Peyer's patch (tissue), 4 donors: ENCODE results near the gene SPATA12. TPM values are rescaled to one million over a fixed set of nuclear protein-coding genes. Genes with fewer than 3 reads are reported as not detected.

Experiments
- DNase-seq, 3 donors: peaks; one replicate each; pipeline ENCODE4 v3.0.0-alpha.2; 2017 to 2019
- H3K27ac ChIP-seq, 4 donors: fragments of 200-600 bp; sonication (generic); one replicate each; pipeline ENCODE4 v1.5.1; 2016 to 2019
- H3K27me3 ChIP-seq, 2 donors: fragments of 200-600 bp; sonication (generic); one replicate each; pipeline ENCODE4 v1.5.1; 2019
- H3K36me3 ChIP-seq, 3 donors: fragments of 200-600 bp; sonication (generic); one replicate each; pipeline ENCODE4 v1.5.1; 2016 to 2019
- H3K4me1 ChIP-seq, 4 donors: fragments of 200-600 bp; sonication (generic); one replicate each; pipeline ENCODE4 v1.5.1; 2016 to 2019
- H3K4me3 ChIP-seq, 4 donors: fragments of 200-600 bp; sonication (generic); 1 replicate in 3 of 4; 2 replicates in 1 of 4; pipeline ENCODE4 v1.5.1; 2016 to 2019; ENCODE audit warnings: mild to moderate bottlenecking in 1 of 4
- H3K9me3 ChIP-seq, 4 donors: fragments of 200-600 bp; sonication (generic); one replicate each; pipeline ENCODE4 v1.5.1; 2016 to 2019; ENCODE audit warnings: mild to moderate bottlenecking in 1 of 4
- CTCF ChIP-seq, 6 experiments: fragments of 450-650 bp in 4 of 6; fragments of 200-600 bp in 2 of 6; sonication (generic) in 1 of 6; IDR thresholded peaks; one replicate each; pipeline ENCODE4 v1.5.1; 2017 to 2019; ENCODE audit warnings: antibody characterized with exemption in 6 of 6, mild to moderate bottlenecking in 3 of 6, moderate library complexity in 1 of 6
- POLR2A ChIP-seq, 2 donors: fragments of 450-650 bp; IDR thresholded peaks; one replicate each; pipeline ENCODE4 v1.5.1; 2017; ENCODE audit warnings: antibody characterized with exemption in 2 of 2, mild to moderate bottlenecking in 2 of 2, moderate library complexity in 2 of 2
- total RNA-seq, 4 donors: library from RNA; depleted of rRNA; stranded (reverse); fragments of >200 nt; gene quantifications; one replicate each; pipeline ENCODE4 v1.1.0, GENCODE V29; 2016

SPATA12 gene
- total RNA-seq, 4 donors from 2014 or later: not detected

GRCh38 chr3:57052662-57053061, 7.8 kb upstream of the SPATA12 start:
- no peaks in the 10 kb centered on the region for H3K9me3 ChIP-seq
- H3K36me3 ChIP-seq: no peaks in the 10 kb centered on the region
- peaks cover 0 to 11% (median 0%) of the 10 kb centered on the region in 4 donors for H3K4me1 ChIP-seq
- no peak overlapping the region for H3K27ac ChIP-seq
- H3K27me3 ChIP-seq: no peaks in the 10 kb centered on the region
- TF ChIP-seq CTCF (IDR thresholded peaks at IDR 0.05) (no peak), POLR2A (IDR thresholded peaks at IDR 0.05) (no peak)
- no peak overlapping the region for H3K4me3 ChIP-seq
- no peak for DNase-seq

GRCh38 chr3:57053122-57053521, 7.3 kb upstream of the SPATA12 start:
- Histone ChIP-seq H3K4me3 (no peak overlapping the region), H3K27ac (no peak overlapping the region), H3K27me3 (no peaks in the 10 kb centered on the region), H3K36me3 (no peaks in the 10 kb centered on the region), H3K9me3 (no peaks in the 10 kb centered on the region), H3K4me1 (peaks cover 0 to 7% (median 0%) of the 10 kb centered on the region in 4 donors)
- no peak for TF ChIP-seq POLR2A (IDR thresholded peaks at IDR 0.05)
- TF ChIP-seq CTCF (IDR thresholded peaks at IDR 0.05): no peak
- DNase-seq: no peak

GRCh38 chr3:57057351-57057750, 3.1 kb upstream of the SPATA12 start:
- Histone ChIP-seq H3K9me3 (no peaks in the 10 kb centered on the region), H3K4me3 (no peak overlapping the region), H3K27me3 (no peaks in the 10 kb centered on the region), H3K27ac (no peak overlapping the region), H3K36me3 (no peaks in the 10 kb centered on the region), H3K4me1 (peaks cover 0 to 9% (median 0%) of the 10 kb centered on the region in 4 donors)
- DNase-seq: no peak
- TF ChIP-seq POLR2A (IDR thresholded peaks at IDR 0.05) (no peak), CTCF (IDR thresholded peaks at IDR 0.05) (no peak)

GRCh38 chr3:57059411-57059810, 1.1 kb upstream of the SPATA12 start:
- DNase-seq: no peak
- TF ChIP-seq CTCF (IDR thresholded peaks at IDR 0.05): no peak
- TF ChIP-seq POLR2A (IDR thresholded peaks at IDR 0.05): no peak
- Histone ChIP-seq H3K4me1 (peaks cover 0 to 16% (median 0%) of the 10 kb centered on the region in 4 donors), H3K4me3 (no peak overlapping the region), H3K27me3 (no peaks in the 10 kb centered on the region), H3K9me3 (no peaks in the 10 kb centered on the region), H3K27ac (no peak overlapping the region), H3K36me3 (no peaks in the 10 kb centered on the region)

GRCh38 chr3:57061556-57061955, 1.1 kb downstream of the SPATA12 start:
- no peak overlapping the region for H3K4me3 ChIP-seq
- no peak for DNase-seq
- peaks cover 0 to 16% (median 0%) of the 10 kb centered on the region in 4 donors for H3K4me1 ChIP-seq
- H3K9me3 ChIP-seq: no peaks in the 10 kb centered on the region
- no peaks in the 10 kb centered on the region for H3K36me3 ChIP-seq
- no peaks in the 10 kb centered on the region for H3K27me3 ChIP-seq
- no peak for TF ChIP-seq POLR2A (IDR thresholded peaks at IDR 0.05)
- TF ChIP-seq CTCF (IDR thresholded peaks at IDR 0.05): no peak
- peak overlapping the region in 1 of 4 donors; percentile 64 for H3K27ac ChIP-seq

- no peak overlapping the region for H3K4me3 ChIP-seq
- H3K9me3 ChIP-seq: no peaks in the 10 kb centered on the region
- H3K36me3 ChIP-seq: no peaks in the 10 kb centered on the region
- peak overlapping the region in 2 of 4 donors; percentile 17 to 64 for H3K27ac ChIP-seq
- DNase-seq: no peak
- no peaks in the 10 kb centered on the region for H3K27me3 ChIP-seq
- peaks cover 0 to 16% (median 0%) of the 10 kb centered on the region in 4 donors for H3K4me1 ChIP-seq
- TF ChIP-seq CTCF (IDR thresholded peaks at IDR 0.05) (no peak), POLR2A (IDR thresholded peaks at IDR 0.05) (no peak)
Measured at GRCh38 chr3:57062101-57062631, 1.7 kb downstream of the SPATA12 start.
